A549 (cell line): ENCODE measurements around the gene WDR18. TPM values are rescaled to one million over a fixed set of nuclear protein-coding genes. Genes with fewer than 3 reads are reported as not detected.

Experiments
- ATAC-seq, 2 experiments: fragments of 200-7000 bp in 1 of 2; fragments of >200 bp in 1 of 2; cut with Nextera tagmentation in 1 of 2; cut with Tn5 transposase in 1 of 2; 3 replicates each; pipeline versions ENCODE4 v1.8.0 to v1.9.1; 2018 to 2020; ENCODE audit warnings: mild to moderate bottlenecking in 1 of 2, moderate library complexity in 1 of 2
- CTCF ChIA-PET: fragments of 300-600 bp; sonication (Branson Sonifier 250); formaldehyde crosslinking; extraction: SDS; loops from one replicate; lab custom pipeline; 2021; ENCODE audit warnings: antibody characterized with exemption, inconsistent platforms; lab: Yijun Ruan, JAX
- POLR2A ChIA-PET: fragments of 350-600 bp; formaldehyde crosslinking; extraction: SDS; loops from one replicate; lab custom pipeline; 2021; ENCODE audit warnings: antibody characterized with exemption, inconsistent platforms; lab: Yijun Ruan, JAX
- DNase-seq, 2 experiments: peaks; one replicate each; pipeline versions ENCODE4 v3.0.0 to v3.0.0-alpha.2; 2011 to 2016; ENCODE audit warnings: low read depth in 1 of 2, low spot score in 1 of 2
- FAIRE-seq: peaks from 2 replicates; lab custom pipeline; 2011; peaks lifted over from hg19 to GRCh38; lab: Jason Lieb, UNC
- H3K27ac ChIP-seq, 2 experiments: fragments of >200 bp; sonication (Bioruptor Twin); formaldehyde crosslinking; 3 replicates each; pipeline ENCODE4 v1.5.1; 2016 to 2017
- H3K4me1 ChIP-seq: fragments of >200 bp; sonication (Bioruptor Twin); formaldehyde crosslinking; 3 replicates; pipeline ENCODE4 v1.6.1; 2016
- H3K4me2 ChIP-seq: fragments of >200 bp; sonication (Bioruptor Twin); formaldehyde crosslinking; 3 replicates; pipeline ENCODE4 v1.6.1; 2016
- H3K4me3 ChIP-seq: fragments of >200 bp; sonication (Bioruptor Twin); formaldehyde crosslinking; 3 replicates; pipeline ENCODE4 v1.5.1; 2016
- H3K9me3 ChIP-seq: fragments of >200 bp; sonication (Bioruptor Twin); formaldehyde crosslinking; 3 replicates; pipeline ENCODE4 v1.6.1; 2016
- CBX8 ChIP-seq: fragments of 200-600 bp; sonication (generic); IDR thresholded peaks from 2 replicates; pipeline ENCODE4 v1.6.1; 2016
- CHD4 ChIP-seq: fragments of 200-600 bp; sonication (generic); IDR thresholded peaks from 2 replicates; pipeline ENCODE4 v1.6.1; 2016; ENCODE audit warnings: antibody characterized with exemption, mild to moderate bottlenecking, borderline replicate concordance
- CTCF ChIP-seq: fragments of >200 bp; sonication (Bioruptor Twin); formaldehyde crosslinking; IDR thresholded peaks from 3 replicates; pipeline ENCODE4 v1.5.1; 2016
- EHF ChIP-seq: fragments of 250-450 bp; sonication (Bioruptor Pico); IDR thresholded peaks from 2 replicates; pipeline ENCODE4 v1.5.0; 2020; ENCODE audit warnings: mild to moderate bottlenecking
- FOSL2 ChIP-seq, 2 experiments: fragments of 450-650 bp in 1 of 2; fragments of >200 bp in 1 of 2; sonication (Bioruptor Twin) in 1 of 2; formaldehyde crosslinking; IDR thresholded peaks; 2 replicates each; pipeline versions ENCODE4 v1.5.0 to v1.6.1; 2016 to 2020; ENCODE audit warnings: mild to moderate bottlenecking in 1 of 2, moderate library complexity in 1 of 2
- FOXS1 ChIP-seq: fragments of 250-450 bp; sonication (Bioruptor Pico); IDR thresholded peaks from 2 replicates; pipeline ENCODE4 v1.5.0; 2020; ENCODE audit warnings: mild to moderate bottlenecking, moderate library complexity
- HDAC2 ChIP-seq: fragments of 200-600 bp; sonication (generic); IDR thresholded peaks from 2 replicates; pipeline ENCODE4 v1.6.1; 2016
- HES2 ChIP-seq: fragments of >200 bp; sonication (Bioruptor Twin); formaldehyde crosslinking; IDR thresholded peaks from 2 replicates; pipeline ENCODE4 v1.6.1; 2016
- MAZ ChIP-seq: fragments of 150-350 bp; IDR thresholded peaks from 2 replicates; pipeline ENCODE4 v1.6.1; 2014; ENCODE audit warnings: antibody characterized with exemption, low read depth, low read length, borderline replicate concordance
- MYC ChIP-seq: IDR thresholded peaks from 2 replicates; pipeline ENCODE4 v1.6.1; 2012; ENCODE audit warnings: mild to moderate bottlenecking, inconsistent platforms, low read length, improper control_type of control experiment, borderline replicate concordance
- NR3C1 ChIP-seq: fragments of >200 bp; sonication (Bioruptor Twin); formaldehyde crosslinking; IDR thresholded peaks from 3 replicates; pipeline ENCODE4 v1.6.1; 2017
- PHF8 ChIP-seq: fragments of 200-600 bp; sonication (generic); IDR thresholded peaks from 2 replicates; pipeline ENCODE4 v1.6.1; 2016; ENCODE audit warnings: low read depth, mild to moderate bottlenecking, antibody characterized with exemption, moderate library complexity, borderline replicate concordance
- REST ChIP-seq: fragments of 200-600 bp; sonication (generic); IDR thresholded peaks from 2 replicates; pipeline ENCODE4 v1.6.1; 2016; ENCODE audit warnings: antibody characterized with exemption, mild to moderate bottlenecking, moderate library complexity
- TP53 ChIP-seq: fragments of 250-450 bp; sonication (Bioruptor Pico); IDR thresholded peaks from 2 replicates; pipeline ENCODE4 v1.5.0; 2021; ENCODE audit warnings: mild to moderate bottlenecking, moderate library complexity
- USF2 ChIP-seq: fragments of 450-650 bp; IDR thresholded peaks from 2 replicates; pipeline ENCODE4 v1.6.1; 2014; ENCODE audit warnings: antibody characterized with exemption
- ZSCAN20 ChIP-seq: fragments of 250-450 bp; sonication (Bioruptor Pico); IDR thresholded peaks from 2 replicates; pipeline ENCODE4 v1.8.0; 2022; ENCODE audit warnings: mild to moderate bottlenecking, moderate library complexity
- WGBS: methylation state at CpG from one replicate; pipeline ENCODE4 v1.1.6; 2017; ENCODE audit errors: missing lambda C conversion rate; 5-methylcytosine and 5-hydroxymethylcytosine counted together
- polyA plus RNA-seq, 4 experiments: library from polyadenylated mRNA; depleted of rRNA in 3 of 4; stranded (reverse); fragments of >200 nt; fragmentation: RNase III in 1 of 4; extraction: RNeasy Plus Mini Kit Qiagen cat#74134 plus additional on column Dnase treatment in 1 of 4; gene quantifications; 2 replicates in 3 of 4; 3 replicates in 1 of 4; pipeline ENCODE4 v1.2.3, GENCODE V29; 2011 to 2017

The WDR18 gene
- polyA plus RNA-seq, 2 of the 4 experiments (the other 2 are of a cell fraction): 23.8 to 48.9 TPM

- TF ChIP-seq MYC: no peak
- peak; percentile 90 for TF ChIP-seq CTCF
- TF ChIP-seq FOXS1 (CRISPR knock-in tag): no peak
- TF ChIP-seq ZSCAN20: no peak
- no peak for TF ChIP-seq MAZ
- no peak for TF ChIP-seq PHF8
- TF ChIP-seq REST: no peak
- no peak for TF ChIP-seq CBX8
- no peak for TF ChIP-seq HDAC2
- no peak for TF ChIP-seq FOSL2 (IDR thresholded peaks at IDR 0.05)
- no peak for TF ChIP-seq FOSL2 (CRISPR knock-in tag; IDR thresholded peaks at IDR 0.05)
These were observed 1.5 kb upstream of the WDR18 start (continued) for GRCh38 chr19:982567-983170.

GRCh38 chr19:986083-986482, 1.9 kb downstream of the WDR18 start:
- ATAC-seq: no peak

More at GRCh38 chr19:986083-986482, 1.9 kb downstream of the WDR18 start:
- ChIA-PET CTCF (interaction anchor here (0.7 to 5.4 kb wide), 2 partner anchors 63 to 130 kb away, joined by 3 to 93 read pairs; no protein-coding TSS in a partner anchor), POLR2A (no interaction called here)
- TF ChIP-seq USF2 (no peak), HES2 (no peak), CHD4 (no peak), EHF (CRISPR knock-in tag) (no peak), NR3C1 (no peak), TP53 (CRISPR knock-in tag) (no peak), CTCF (no peak), FOXS1 (CRISPR knock-in tag) (no peak)
- no peak for FAIRE-seq
- Histone ChIP-seq H3K4me3 (no peak overlapping the region), H3K9me3 (no peaks in the 10 kb centered on the region), H3K27ac (no peak overlapping the region), H3K4me2 (no peak overlapping the region), H3K4me1 (peaks cover 17% of the 10 kb centered on the region; the same call in 2 of the 3 replicates)
- DNase-seq: no peak
- WGBS: 96% methylated on average over 11 of the region's 14 CpGs
